Endothelial cell of umbilical vein (primary cell): ENCODE results near the gene CLIC4. TPM values are rescaled to one million over a fixed set of nuclear protein-coding genes. Genes with fewer than 3 reads are reported as not detected.

Experiments
- BruUV-seq: library from RNA; stranded (reverse); fragments of 400-500 nt; replicated peaks from 2 replicates; lab custom pipeline; 2021; lab: Mats Ljungman, UMichigan
- CTCF ChIA-PET: fragments of 300-600, 350-600 bp; sonication (Branson Sonifier 250); formaldehyde crosslinking; loops from one replicate; lab custom pipeline; 2021; ENCODE audit warnings: antibody characterized with exemption, inconsistent platforms; lab: Charles Lee
- POLR2A ChIA-PET: fragments of 300-600, 350-600 bp; sonication (Branson Sonifier 250); formaldehyde crosslinking; loops from one replicate; lab custom pipeline; 2021; ENCODE audit warnings: antibody characterized with exemption, inconsistent platforms; lab: Charles Lee
- DNase-seq: peaks from one replicate; pipeline ENCODE4 v3.0.0-alpha.2; 2011; ENCODE audit warnings: low read depth, low spot score
- FAIRE-seq: peaks from 2 replicates; lab custom pipeline; 2011; peaks lifted over from hg19 to GRCh38; lab: Jason Lieb, UNC
- H2AFZ ChIP-seq: 2 replicates; pipeline ENCODE4 v1.6.0; 2012; ENCODE audit warnings: low read depth, low read length, control low read depth, inconsistent platforms
- H3K27ac ChIP-seq: 2 replicates; pipeline ENCODE4 v1.5.1; 2011; ENCODE audit warnings: low read depth, mild to moderate bottlenecking, control low read depth, low read length, moderate library complexity; ENCODE audit not compliant: insufficient read depth
- H3K27me3 ChIP-seq, 2 experiments: 2 replicates each; pipeline versions ENCODE4 v1.6.0 to v1.6.1; 2011; ENCODE audit warnings: low read length in 2 of 2, mixed read lengths in 1 of 2; ENCODE audit not compliant: control insufficient read depth in 2 of 2, insufficient read depth in 2 of 2
- H3K36me3 ChIP-seq, 2 experiments: 2 replicates in 1 of 2; 3 replicates in 1 of 2; pipeline ENCODE4 v1.5.1; 2011; ENCODE audit warnings: low read length in 2 of 2, mild to moderate bottlenecking in 1 of 2, moderate library complexity in 1 of 2; ENCODE audit not compliant: control insufficient read depth in 2 of 2, insufficient read depth in 2 of 2; ENCODE audit errors: extremely low read depth in 1 of 2
- H3K4me1 ChIP-seq: 3 replicates; pipeline ENCODE4 v1.5.1; 2011; ENCODE audit warnings: mild to moderate bottlenecking, low read length; ENCODE audit not compliant: control insufficient read depth, insufficient read depth; ENCODE audit errors: extremely low read depth
- H3K4me2 ChIP-seq: 2 replicates; pipeline ENCODE4 v1.6.1; 2011; ENCODE audit warnings: low read length, control low read depth, mixed read lengths; ENCODE audit not compliant: insufficient read depth
- H3K4me3 ChIP-seq, 3 experiments: fragments of 200-600 bp in 1 of 3; sonication (generic), shearing (Covaris generic) in 1 of 3; replicated peaks in 1 of 3; 2 replicates each; pipeline ENCODE4 v1.5.1; 2011 to 2016; ENCODE audit warnings: control low read depth in 3 of 3, low read length in 3 of 3, mild to moderate bottlenecking in 2 of 3, inconsistent platforms in 1 of 3, low read depth in 1 of 3, moderate library complexity in 1 of 3; ENCODE audit not compliant: insufficient read depth in 1 of 3
- H3K79me2 ChIP-seq: 2 replicates; pipeline ENCODE4 v1.6.0; 2012; ENCODE audit warnings: low read length, inconsistent platforms; ENCODE audit not compliant: control insufficient read depth, insufficient read depth
- H3K9ac ChIP-seq: replicated peaks from 2 replicates; pipeline ENCODE3; 2011; ENCODE audit warnings: low read length, control low read depth; ENCODE audit not compliant: insufficient read depth; ENCODE audit errors: extremely low read depth
- H3K9me1 ChIP-seq: replicated peaks from 3 replicates; pipeline ENCODE4 v1.6.0; 2011; ENCODE audit warnings: mild to moderate bottlenecking, low read length; ENCODE audit not compliant: control insufficient read depth, insufficient read depth; ENCODE audit errors: extremely low read depth
- H3K9me3 ChIP-seq: replicated peaks from 2 replicates; pipeline ENCODE4 v1.5.1; 2012; ENCODE audit warnings: low read length, inconsistent platforms; ENCODE audit not compliant: control insufficient read depth, insufficient read depth
- H4K20me1 ChIP-seq: replicated peaks from 2 replicates; pipeline ENCODE3; 2011; ENCODE audit warnings: mild to moderate bottlenecking, low read length; ENCODE audit not compliant: control insufficient read depth, insufficient read depth; ENCODE audit errors: extremely low read depth
- EZH2 ChIP-seq: IDR thresholded peaks from 2 replicates; pipeline ENCODE4 v1.6.1; 2012; ENCODE audit warnings: borderline replicate concordance, low read depth, mild to moderate bottlenecking, moderate library complexity, low read length, inconsistent platforms; ENCODE audit not compliant: severe bottlenecking
- FOS ChIP-seq: IDR thresholded peaks from 2 replicates; pipeline ENCODE4 v1.6.1; 2011; ENCODE audit warnings: mild to moderate bottlenecking, low read length, moderate library complexity, borderline replicate concordance; ENCODE audit not compliant: insufficient read depth
- GATA2 ChIP-seq: IDR thresholded peaks from 2 replicates; pipeline ENCODE4 v1.7.0; 2011; ENCODE audit warnings: low read depth, mild to moderate bottlenecking, moderate library complexity, mixed read lengths, low read length; ENCODE audit not compliant: insufficient read length, insufficient read depth
- JUN ChIP-seq: IDR thresholded peaks from 2 replicates; pipeline ENCODE4 v1.6.1; 2011; ENCODE audit warnings: borderline replicate concordance, low read depth; ENCODE audit not compliant: insufficient read length, insufficient read depth
- MYC ChIP-seq: IDR thresholded peaks from one replicate; pipeline ENCODE4 v1.6.1; 2011; ENCODE audit warnings: mild to moderate bottlenecking, low read depth, low read length
- POLR2A ChIP-seq: IDR thresholded peaks from 2 replicates; pipeline ENCODE4 v1.6.1; 2012; ENCODE audit warnings: low read depth, mild to moderate bottlenecking, control low read depth, low read length
- POLR2AphosphoS5 ChIP-seq: IDR thresholded peaks from 2 replicates; pipeline ENCODE4 v1.6.1; 2012; ENCODE audit warnings: low read depth, mild to moderate bottlenecking, control low read depth, low read length, moderate library complexity; ENCODE audit not compliant: insufficient read depth
- dilution Hi-C: fragments of 300-500 bp; cut with MboI; formaldehyde crosslinking; loops from one replicate; pipeline ENCODE4 v1.15.0; 2019; ENCODE audit warnings: low sequenced_read_pairs; ENCODE audit not compliant: extremely low pct_ligation_motif_present
- intact Hi-C: fragments of 100-400 bp; cut with micrococcal nuclease; formaldehyde crosslinking; loops from one replicate; pipeline ENCODE4 v1.10.0; 2022
- polyA plus RNA-seq, 4 experiments: library from polyadenylated mRNA; depleted of rRNA in 3 of 4; stranded (reverse) in 3 of 4; unstranded in 1 of 4; fragments of >200 nt; gene quantifications; 2 replicates each; pipeline versions ENCODE4 v1.2.1 to v1.2.3, GENCODE V29; 2011 to 2012; ENCODE audit warnings: missing spikeins in 1 of 4
- total RNA-seq: library from RNA; stranded (reverse); gene quantifications from 2 replicates; pipeline ENCODE4 v1.2.3, GENCODE V29; 2021
- TF ChIP-seq, protein P1 (sequence below), 2 donors: IDR thresholded peaks; 1 replicate in 1 of 2; 2 replicates in 1 of 2; pipeline ENCODE4 v1.5.1; 2011; ENCODE audit warnings: low read length in 2 of 2, mild to moderate bottlenecking in 2 of 2, moderate library complexity in 2 of 2, control low read depth in 1 of 2, inconsistent platforms in 1 of 2, low read depth in 1 of 2; ENCODE audit not compliant: insufficient read depth in 1 of 2; ENCODE audit errors: extremely low read depth in 1 of 2
- TF ChIP-seq, protein P2 (sequence below): IDR thresholded peaks from 2 replicates; pipeline ENCODE4 v1.6.1; 2011; ENCODE audit not compliant: insufficient read depth, insufficient read length

Gene CLIC4
- total and polyA plus RNA-seq, 2 donors (not counting 3 experiments of a cell fraction or from before 2014, with no cell fraction given): 97.5 to 330 TPM

DNA sequence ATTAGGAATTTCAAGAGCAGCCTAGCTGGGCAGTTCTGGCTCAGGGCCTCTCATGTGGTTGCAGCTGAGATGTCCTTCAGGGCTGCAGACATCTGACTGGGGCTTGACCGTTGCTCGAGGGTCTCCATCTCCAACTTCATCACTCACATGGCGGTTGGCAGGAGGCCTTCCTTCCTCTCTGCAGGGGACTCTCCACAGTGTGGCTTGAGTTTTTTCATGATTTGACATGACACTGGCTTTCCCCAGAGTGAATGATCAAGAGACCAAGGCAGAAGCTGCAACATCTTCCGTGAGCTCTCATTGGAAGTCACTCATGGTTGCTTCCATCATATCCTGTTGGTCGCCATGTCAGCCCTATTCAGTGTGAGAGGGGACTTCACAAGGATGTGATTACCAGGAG is 110.2 kb downstream of the CLIC4 start:
- DNase-seq (no peak), FAIRE-seq (no peak)
- no peaks in the 10 kb centered on the region for H4K20me1 ChIP-seq
- TF ChIP-seq JUN (no peak), FOS (no peak), POLR2A (no peak), EZH2 (no peak), MYC (no peak), POLR2AphosphoS5 (no peak), GATA2 (no peak)
- TF ChIP-seq, protein P1, sequence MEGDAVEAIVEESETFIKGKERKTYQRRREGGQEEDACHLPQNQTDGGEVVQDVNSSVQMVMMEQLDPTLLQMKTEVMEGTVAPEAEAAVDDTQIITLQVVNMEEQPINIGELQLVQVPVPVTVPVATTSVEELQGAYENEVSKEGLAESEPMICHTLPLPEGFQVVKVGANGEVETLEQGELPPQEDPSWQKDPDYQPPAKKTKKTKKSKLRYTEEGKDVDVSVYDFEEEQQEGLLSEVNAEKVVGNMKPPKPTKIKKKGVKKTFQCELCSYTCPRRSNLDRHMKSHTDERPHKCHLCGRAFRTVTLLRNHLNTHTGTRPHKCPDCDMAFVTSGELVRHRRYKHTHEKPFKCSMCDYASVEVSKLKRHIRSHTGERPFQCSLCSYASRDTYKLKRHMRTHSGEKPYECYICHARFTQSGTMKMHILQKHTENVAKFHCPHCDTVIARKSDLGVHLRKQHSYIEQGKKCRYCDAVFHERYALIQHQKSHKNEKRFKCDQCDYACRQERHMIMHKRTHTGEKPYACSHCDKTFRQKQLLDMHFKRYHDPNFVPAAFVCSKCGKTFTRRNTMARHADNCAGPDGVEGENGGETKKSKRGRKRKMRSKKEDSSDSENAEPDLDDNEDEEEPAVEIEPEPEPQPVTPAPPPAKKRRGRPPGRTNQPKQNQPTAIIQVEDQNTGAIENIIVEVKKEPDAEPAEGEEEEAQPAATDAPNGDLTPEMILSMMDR (IDR thresholded peaks at IDR 0.05; ENCODE audit: extremely low read depth in 1 of 2, insufficient read depth in 1 of 2, low read depth in 1 of 2, low read length in 2 of 2): no peak
- TF ChIP-seq, protein P2, sequence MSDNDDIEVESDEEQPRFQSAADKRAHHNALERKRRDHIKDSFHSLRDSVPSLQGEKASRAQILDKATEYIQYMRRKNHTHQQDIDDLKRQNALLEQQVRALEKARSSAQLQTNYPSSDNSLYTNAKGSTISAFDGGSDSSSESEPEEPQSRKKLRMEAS: no peak
- BruUV-seq: no TSS peak
- H3K79me2 ChIP-seq: no peaks in the 10 kb centered on the region
- no peak overlapping the region for H3K27ac ChIP-seq
- dilution Hi-C loops (no loop called here), intact Hi-C loops (no loop called here)
- no peak overlapping the region for H3K4me2 ChIP-seq
- H3K36me3 ChIP-seq: no peaks in the 10 kb centered on the region
- ChIA-PET POLR2A (no interaction called here), CTCF (interaction anchor here (1.2 kb wide), 1 partner anchor 11 kb away, joined by 3 read pairs; no protein-coding TSS in a partner anchor)
- no peaks in the 10 kb centered on the region for H3K9me1 ChIP-seq
- H2AFZ ChIP-seq: no peak overlapping the region
- H3K4me3 ChIP-seq: no peak overlapping the region
- no peaks in the 10 kb centered on the region for H3K9me3 ChIP-seq
- no peaks in the 10 kb centered on the region for H3K27me3 ChIP-seq
- no peak overlapping the region for H3K9ac ChIP-seq
- H3K4me1 ChIP-seq: peaks cover 2% of the 10 kb centered on the region
